HEK293 (cell line): ENCODE data around the gene IL17C.
A peak's percentile ranks its signal among the peaks of the same experiment; 100 is the strongest.

Experiments used
- CTCF ChIA-PET: fragments of 350-600 bp; formaldehyde crosslinking; extraction: SDS; loops from one replicate; lab custom pipeline; 2021; ENCODE audit warnings: antibody characterized with exemption; lab: Yijun Ruan, JAX
- POLR2A ChIA-PET: fragments of 300-600 bp; formaldehyde crosslinking; extraction: SDS; loops from one replicate; lab custom pipeline; 2020; ENCODE audit warnings: antibody characterized with exemption, inconsistent platforms; lab: Yijun Ruan, JAX
- H3K27ac ChIP-seq: fragments of 200-500 bp; sonication (Bioruptor generic); 2 replicates; pipeline ENCODE4 v1.5.1; 2014; ENCODE audit warnings: low read depth, low read length, control low read depth, inconsistent platforms; ENCODE audit errors: extremely low read depth
- H3K36me3 ChIP-seq, 2 experiments: fragments of 200-500 bp in 1 of 2; sonication (Bioruptor generic) in 1 of 2; 1 replicate in 1 of 2; 2 replicates in 1 of 2; pipeline ENCODE4 v1.5.1; 2014 to 2017; ENCODE audit warnings: inconsistent platforms in 2 of 2, low read length in 2 of 2; ENCODE audit not compliant: control insufficient read depth in 2 of 2, insufficient read depth in 1 of 2
- H3K4me1 ChIP-seq: fragments of 200-500 bp; sonication (Bioruptor generic); 2 replicates; pipeline ENCODE4 v1.5.1; 2014; ENCODE audit warnings: mild to moderate bottlenecking, low read length, inconsistent platforms; ENCODE audit not compliant: control insufficient read depth, insufficient read depth
- H3K4me3 ChIP-seq: 2 replicates; pipeline ENCODE4 v1.5.1; 2011; ENCODE audit warnings: low read depth, mild to moderate bottlenecking, control low read depth, low read length, moderate library complexity
- H3K9me3 ChIP-seq: fragments of 200-500 bp; sonication (Bioruptor generic); 2 replicates; pipeline ENCODE4 v1.5.1; 2014; ENCODE audit warnings: low read depth, low read length, inconsistent platforms; ENCODE audit not compliant: control insufficient read depth, insufficient read depth
- BCL11B ChIP-seq: fragments of 450-650 bp; formaldehyde crosslinking; IDR thresholded peaks from 2 replicates; pipeline ENCODE4 v1.5.1; 2016; ENCODE audit warnings: low read depth, missing biosample characterization, missing genetic modification characterization
- KLF1 ChIP-seq: fragments of 450-650 bp; formaldehyde crosslinking; IDR thresholded peaks from 2 replicates; pipeline ENCODE4 v1.5.1; 2016; ENCODE audit warnings: missing biosample characterization, missing genetic modification characterization
- MYNN ChIP-seq: fragments of 450-650 bp; formaldehyde crosslinking; IDR thresholded peaks from 2 replicates; pipeline ENCODE4 v1.5.1; 2016; ENCODE audit warnings: missing biosample characterization, missing genetic modification characterization, borderline replicate concordance
- SETDB1 ChIP-seq: IDR thresholded peaks from one replicate; pipeline ENCODE4 v1.6.1; 2017; ENCODE audit warnings: mild to moderate bottlenecking, low read length, moderate library complexity, mixed read lengths; ENCODE audit not compliant: insufficient read length
- TRIM28 ChIP-seq: IDR thresholded peaks from 2 replicates; pipeline ENCODE4 v1.6.1; 2011; ENCODE audit warnings: low read length, control low read depth, borderline replicate concordance
- ZBTB17 ChIP-seq: fragments of 450-650 bp; formaldehyde crosslinking; IDR thresholded peaks from 2 replicates; pipeline ENCODE4 v1.5.1; 2016; ENCODE audit warnings: missing biosample characterization, missing genetic modification characterization
- ZBTB48 ChIP-seq: fragments of 450-650 bp; formaldehyde crosslinking; IDR thresholded peaks from 2 replicates; pipeline ENCODE4 v1.5.1; 2016; ENCODE audit warnings: missing biosample characterization, missing genetic modification characterization
- ZFP41 ChIP-seq: fragments of 450-650 bp; formaldehyde crosslinking; IDR thresholded peaks from 2 replicates; pipeline ENCODE4 v1.5.1; 2016; ENCODE audit warnings: missing biosample characterization, missing genetic modification characterization, borderline replicate concordance
- ZIC2 ChIP-seq: fragments of 450-650 bp; formaldehyde crosslinking; IDR thresholded peaks from 2 replicates; pipeline ENCODE4 v1.5.1; 2016; ENCODE audit warnings: missing biosample characterization, missing genetic modification characterization
- ZNF10 ChIP-seq: fragments of 450-650 bp; formaldehyde crosslinking; IDR thresholded peaks from 2 replicates; pipeline ENCODE4 v1.5.1; 2017; ENCODE audit warnings: missing biosample characterization, missing genetic modification characterization
- ZNF138 ChIP-seq: fragments of 450-650 bp; formaldehyde crosslinking; IDR thresholded peaks from 2 replicates; pipeline ENCODE4 v1.5.1; 2016; ENCODE audit warnings: missing biosample characterization, missing genetic modification characterization, borderline replicate concordance
- ZNF211 ChIP-seq: fragments of 450-650 bp; formaldehyde crosslinking; IDR thresholded peaks from 2 replicates; pipeline ENCODE4 v1.5.1; 2016; ENCODE audit warnings: low read depth, missing biosample characterization, missing genetic modification characterization
- ZNF24 ChIP-seq: fragments of 450-650 bp; formaldehyde crosslinking; IDR thresholded peaks from 2 replicates; pipeline ENCODE4 v1.5.1; 2016; ENCODE audit warnings: missing biosample characterization, missing genetic modification characterization
- ZNF423 ChIP-seq: fragments of 450-650 bp; formaldehyde crosslinking; IDR thresholded peaks from 2 replicates; pipeline ENCODE4 v1.5.1; 2016; ENCODE audit warnings: missing biosample characterization, missing genetic modification characterization
- ZNF426 ChIP-seq: fragments of 450-650 bp; formaldehyde crosslinking; IDR thresholded peaks from 2 replicates; pipeline ENCODE4 v1.5.1; 2017; ENCODE audit warnings: missing biosample characterization, missing genetic modification characterization, mild to moderate bottlenecking, inconsistent platforms, moderate library complexity
- ZNF488 ChIP-seq: fragments of 450-650 bp; formaldehyde crosslinking; IDR thresholded peaks from 2 replicates; pipeline ENCODE4 v1.5.1; 2016; ENCODE audit warnings: missing biosample characterization, missing genetic modification characterization
- ZNF621 ChIP-seq: fragments of 450-650 bp; formaldehyde crosslinking; IDR thresholded peaks from 2 replicates; pipeline ENCODE4 v1.5.1; 2017; ENCODE audit warnings: missing biosample characterization, missing genetic modification characterization
- ZNF624 ChIP-seq: fragments of 450-650 bp; formaldehyde crosslinking; IDR thresholded peaks from 2 replicates; pipeline ENCODE4 v1.5.1; 2017; ENCODE audit warnings: missing biosample characterization, missing genetic modification characterization
- ZNF677 ChIP-seq: fragments of 450-650 bp; IDR thresholded peaks from 2 replicates; pipeline ENCODE4 v1.5.0; 2018; ENCODE audit warnings: missing biosample characterization, mild to moderate bottlenecking, missing genetic modification characterization, moderate library complexity
- ZNF792 ChIP-seq: fragments of 450-650 bp; formaldehyde crosslinking; IDR thresholded peaks from 2 replicates; pipeline ENCODE4 v1.5.1; 2016; ENCODE audit warnings: missing biosample characterization, missing genetic modification characterization
- ZNF843 ChIP-seq: fragments of 450-650 bp; formaldehyde crosslinking; IDR thresholded peaks from 2 replicates; pipeline ENCODE4 v1.5.1; 2016; ENCODE audit warnings: missing biosample characterization, missing genetic modification characterization

The IL17C gene

GRCh38 chr16:88614818-88615580 is 23.4 kb upstream of the IL17C start:
- ChIA-PET POLR2A (no interaction called here), CTCF (no interaction called here)
- peaks cover 7 to 75% of the 10 kb centered on the region in 2 experiments; a peak in 2 of 3 replicates for H3K36me3 ChIP-seq
- no peaks in the 10 kb centered on the region for H3K9me3 ChIP-seq
- no peak overlapping the region for H3K4me3 ChIP-seq
- no peak overlapping the region for H3K27ac ChIP-seq
- TF ChIP-seq ZNF423 (tag by site-specific recombination) (no peak), TRIM28 (no peak), ZNF10 (tag by site-specific recombination) (no peak), ZNF426 (tag by site-specific recombination) (no peak), KLF1 (no peak), ZNF488 (no peak), ZNF24 (no peak), BCL11B (tag by site-specific recombination) (no peak), ZNF211 (tag by site-specific recombination) (no peak), ZNF677 (tag by site-specific recombination) (no peak), ZNF843 (tag by site-specific recombination) (no peak), ZNF624 (tag by site-specific recombination) (no peak), ZNF792 (tag by site-specific recombination) (no peak)
- TF ChIP-seq, all 188 proteins: peak for 0
- no peaks in the 10 kb centered on the region for H3K4me1 ChIP-seq

- ChIA-PET CTCF (interaction anchor here (0.5 kb wide), 1 partner anchor 9 kb away, joined by 6 read pairs; no protein-coding TSS in a partner anchor), POLR2A (no interaction called here)
- TF ChIP-seq ZNF792 (tag by site-specific recombination) (no peak), ZBTB17 (no peak), ZBTB48 (tag by site-specific recombination) (no peak), ZNF621 (tag by site-specific recombination) (no peak), ZNF138 (tag by site-specific recombination) (no peak), SETDB1 (no peak)
- Histone ChIP-seq H3K4me1 (no peaks in the 10 kb centered on the region), H3K27ac (no peak overlapping the region), H3K4me3 (no peak overlapping the region), H3K36me3 (peaks cover 7 to 65% of the 10 kb centered on the region in 2 experiments; a peak in 2 of 3 replicates), H3K9me3 (no peaks in the 10 kb centered on the region)
Observed at GRCh38 chr16:88616320-88616719, 22.1 kb upstream of the IL17C start.

- Histone ChIP-seq H3K36me3 (peaks cover 7 to 63% of the 10 kb centered on the region in 2 experiments; a peak in 2 of 3 replicates), H3K4me1 (no peaks in the 10 kb centered on the region), H3K27ac (no peak overlapping the region), H3K4me3 (no peak overlapping the region), H3K9me3 (no peaks in the 10 kb centered on the region)
- ChIA-PET CTCF (interaction anchor here (0.5 to 1.1 kb wide), 2 partner anchors 8 to 16 kb away, joined by 5 to 6 read pairs; no protein-coding TSS in a partner anchor), POLR2A (interaction anchor here (1.1 kb wide), 1 partner anchor 47 kb away, joined by 9 read pairs; the partner anchor contains the start of gene ZC3H18)
- TF ChIP-seq MYNN (no peak), ZFP41 (tag by site-specific recombination) (no peak), ZIC2 (tag by site-specific recombination) (0 out of 2 replicates have a peak, but pooled peaks have one; percentile 20)
Observed at GRCh38 chr16:88616736-88617135, 21.6 kb upstream of the IL17C start.
